Activated CD4-positive, alpha-beta T cell treated with anti-CD3 and anti-CD28 coated beads for 4 hours (primary cell): Measurements from ENCODE around the gene DMKN.
A peak's percentile ranks its signal among the peaks of the same experiment; 100 is the strongest.

Source experiments
- DNase-seq, 2 donors: peaks; one replicate each; pipeline ENCODE4 v3.0.0-alpha.2; 2020

The DMKN gene

GRCh38 chr19:35458731-35459391 lies 54.6 kb downstream of the DMKN start:
- no peak for DNase-seq

DNA sequence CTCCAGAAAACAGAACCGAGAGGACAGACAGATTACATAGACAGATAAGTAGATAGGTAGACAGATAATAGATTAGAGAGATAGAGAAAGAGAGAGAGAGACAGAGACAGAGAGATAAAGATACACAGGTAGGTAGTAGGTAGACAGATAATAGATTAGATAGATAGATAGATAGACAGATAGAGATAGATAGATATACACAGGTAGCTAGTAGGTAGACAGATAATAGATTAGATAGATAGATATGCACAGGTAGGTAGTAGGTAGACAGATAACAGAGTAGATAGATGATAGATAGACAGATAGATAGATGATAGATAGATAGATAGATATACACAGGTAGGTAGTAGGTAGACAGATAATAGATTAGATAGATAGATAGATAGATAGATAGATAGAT lies 55.3 kb downstream of the DMKN start:
- no peak for DNase-seq

- DNase-seq = no peak
These were observed 56.3 kb downstream of the DMKN start for GRCh38 chr19:35457173-35457572.

DNA sequence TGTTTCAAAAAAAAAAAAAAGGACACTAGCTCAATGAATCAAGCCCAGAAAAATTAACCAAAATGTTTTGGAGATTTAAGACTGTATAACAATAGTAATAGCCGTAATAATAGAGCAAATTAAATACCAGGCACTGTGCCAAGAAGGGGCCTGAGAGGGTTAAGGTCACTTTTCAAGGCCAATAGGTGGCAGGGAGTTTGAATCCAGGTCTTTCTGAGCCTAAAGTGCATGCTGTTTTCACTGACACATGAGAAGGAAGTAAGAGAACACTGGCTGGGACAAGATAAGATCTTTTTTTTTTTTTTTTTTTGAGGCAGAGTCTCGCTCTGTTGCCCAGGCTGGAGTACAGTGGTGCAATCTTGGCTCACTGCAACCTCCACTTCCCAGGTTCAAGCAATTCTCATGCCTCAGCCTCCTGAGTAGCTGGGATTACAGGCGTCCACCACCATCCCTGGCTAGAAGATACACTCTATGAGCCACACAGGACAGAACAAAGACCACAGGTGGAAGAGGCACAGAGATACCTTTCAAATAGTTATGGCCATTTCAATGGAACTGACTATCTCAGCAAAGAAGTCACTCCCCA lies 57.7 kb downstream of the DMKN start:
- no peak for DNase-seq

DNA sequence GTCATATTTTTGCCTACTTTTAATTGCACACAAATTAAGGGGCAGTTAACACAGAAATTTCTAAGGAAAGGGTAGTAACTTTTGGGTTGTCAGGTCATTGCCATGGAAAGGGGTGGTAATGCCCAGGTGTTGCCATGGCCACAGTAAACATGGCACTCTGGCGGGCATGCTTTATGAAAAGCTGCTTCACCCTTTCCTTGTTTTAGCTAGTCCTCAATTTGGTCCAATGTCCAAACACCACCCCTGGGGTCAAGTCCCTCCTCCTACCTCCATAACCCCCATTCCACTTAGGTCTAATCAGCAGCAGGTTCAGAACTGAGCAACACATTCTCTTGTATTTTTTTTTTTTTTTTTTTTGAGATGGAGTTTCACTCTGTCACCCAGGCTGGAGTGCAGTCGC lies 58.8 kb downstream of the DMKN start:
- DNase-seq = no peak

DNA sequence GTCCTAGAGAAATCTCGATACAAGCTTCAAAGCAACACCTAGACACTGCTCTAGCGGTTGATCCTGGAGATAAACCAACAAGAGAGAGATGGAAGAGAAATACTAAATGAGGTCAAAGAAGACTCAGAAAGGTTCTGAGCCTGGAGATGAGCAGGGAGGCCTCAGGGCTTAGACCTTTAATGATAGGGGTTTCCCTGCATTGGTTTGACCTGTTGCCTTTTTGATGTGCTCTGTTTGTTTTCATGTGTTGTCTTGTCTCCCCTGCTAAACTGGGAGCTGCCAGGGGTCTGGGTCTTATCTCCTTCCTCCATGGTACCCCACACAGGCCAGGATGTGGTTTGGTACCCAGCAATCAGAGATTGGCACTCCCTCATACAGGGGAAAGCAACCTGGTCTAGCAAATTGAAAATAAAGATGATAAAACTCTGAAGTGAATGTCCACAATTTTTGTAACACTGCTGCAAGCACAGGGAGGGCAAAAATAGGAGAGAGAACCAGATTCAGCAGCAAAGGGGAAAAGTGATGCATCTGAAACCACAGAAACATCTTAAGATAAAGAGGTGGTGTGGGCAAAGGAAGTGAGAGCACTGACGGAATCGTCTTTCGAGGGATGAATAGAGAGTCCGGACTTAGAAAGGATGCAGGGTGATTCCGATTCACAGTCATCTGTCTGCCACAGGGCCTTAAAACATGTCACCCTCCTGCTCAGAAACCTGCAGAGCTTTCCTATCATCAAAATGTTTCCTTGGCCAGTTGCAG lies 61.9 kb downstream of the DMKN start:
- DNase-seq = peak in 1 of 2 donors; percentile 6

GRCh38 chr19:35449359-35450043 lies 63.9 kb downstream of the DMKN start:
- DNase-seq = no peak

- no peak for DNase-seq
These were observed 65.6 kb downstream of the DMKN start, which contains the start of gene FFAR2 for GRCh38 chr19:35447606-35448469. Gene FFAR2 (plus strand): TSS chr19:35448257. CDS start chr19:35449715, 1,458 bp downstream.
